Nephron progenitor cell (in vitro differentiated cells): Measurements from ENCODE around the gene KCNQ1.
A peak's percentile ranks its signal among the peaks of the same experiment; 100 is the strongest.

Experiments used
- DNase-seq: peaks from one replicate; pipeline ENCODE4 v3.0.0; 2021
- H3K27ac Mint-ChIP-seq: 2 replicates; pipeline ENCODE4 v1.8.0; 2021; ENCODE audit warnings: mild to moderate bottlenecking, moderate library complexity, mixed read lengths
- H3K27me3 Mint-ChIP-seq: 2 replicates; pipeline ENCODE4 v1.8.0; 2021; ENCODE audit warnings: mild to moderate bottlenecking, low read depth, mixed read lengths; ENCODE audit not compliant: poor library complexity
- H3K36me3 Mint-ChIP-seq: 2 replicates; pipeline ENCODE4 v1.8.0; 2021; ENCODE audit warnings: low read depth, mixed read lengths
- H3K4me1 Mint-ChIP-seq: 2 replicates; pipeline ENCODE4 v1.8.0; 2021; ENCODE audit warnings: mixed read lengths
- H3K4me3 Mint-ChIP-seq: 2 replicates; pipeline ENCODE4 v1.8.0; 2021; ENCODE audit warnings: mild to moderate bottlenecking, moderate library complexity, mixed read lengths
- H3K9me3 Mint-ChIP-seq: 2 replicates; pipeline ENCODE4 v1.8.0; 2021; ENCODE audit warnings: mild to moderate bottlenecking, moderate library complexity, mixed read lengths
- TF ChIP-seq, protein P1 (sequence below): fragments of 200-600 bp; sonication (generic); IDR thresholded peaks from 2 replicates; pipeline ENCODE4 v1.5.0; 2021; ENCODE audit warnings: antibody characterized with exemption

Gene KCNQ1

GRCh38 chr11:2537010-2537705, 92.3 kb downstream of the KCNQ1 start:
- no peak overlapping the region for H3K27ac Mint-ChIP-seq
- no peaks in the 10 kb centered on the region for H3K36me3 Mint-ChIP-seq
- no peak overlapping the region for H3K4me3 Mint-ChIP-seq
- no peaks in the 10 kb centered on the region for H3K27me3 Mint-ChIP-seq
- peaks cover 52% of the 10 kb centered on the region for H3K4me1 Mint-ChIP-seq
- no peak for DNase-seq
- H3K9me3 Mint-ChIP-seq = no peaks in the 10 kb centered on the region
- TF ChIP-seq, protein P1, sequence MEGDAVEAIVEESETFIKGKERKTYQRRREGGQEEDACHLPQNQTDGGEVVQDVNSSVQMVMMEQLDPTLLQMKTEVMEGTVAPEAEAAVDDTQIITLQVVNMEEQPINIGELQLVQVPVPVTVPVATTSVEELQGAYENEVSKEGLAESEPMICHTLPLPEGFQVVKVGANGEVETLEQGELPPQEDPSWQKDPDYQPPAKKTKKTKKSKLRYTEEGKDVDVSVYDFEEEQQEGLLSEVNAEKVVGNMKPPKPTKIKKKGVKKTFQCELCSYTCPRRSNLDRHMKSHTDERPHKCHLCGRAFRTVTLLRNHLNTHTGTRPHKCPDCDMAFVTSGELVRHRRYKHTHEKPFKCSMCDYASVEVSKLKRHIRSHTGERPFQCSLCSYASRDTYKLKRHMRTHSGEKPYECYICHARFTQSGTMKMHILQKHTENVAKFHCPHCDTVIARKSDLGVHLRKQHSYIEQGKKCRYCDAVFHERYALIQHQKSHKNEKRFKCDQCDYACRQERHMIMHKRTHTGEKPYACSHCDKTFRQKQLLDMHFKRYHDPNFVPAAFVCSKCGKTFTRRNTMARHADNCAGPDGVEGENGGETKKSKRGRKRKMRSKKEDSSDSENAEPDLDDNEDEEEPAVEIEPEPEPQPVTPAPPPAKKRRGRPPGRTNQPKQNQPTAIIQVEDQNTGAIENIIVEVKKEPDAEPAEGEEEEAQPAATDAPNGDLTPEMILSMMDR = no peak

- no peaks in the 10 kb centered on the region for H3K36me3 Mint-ChIP-seq
Observed at GRCh38 chr11:2537896-2538724, 93.3 kb downstream of the KCNQ1 start.

DNA sequence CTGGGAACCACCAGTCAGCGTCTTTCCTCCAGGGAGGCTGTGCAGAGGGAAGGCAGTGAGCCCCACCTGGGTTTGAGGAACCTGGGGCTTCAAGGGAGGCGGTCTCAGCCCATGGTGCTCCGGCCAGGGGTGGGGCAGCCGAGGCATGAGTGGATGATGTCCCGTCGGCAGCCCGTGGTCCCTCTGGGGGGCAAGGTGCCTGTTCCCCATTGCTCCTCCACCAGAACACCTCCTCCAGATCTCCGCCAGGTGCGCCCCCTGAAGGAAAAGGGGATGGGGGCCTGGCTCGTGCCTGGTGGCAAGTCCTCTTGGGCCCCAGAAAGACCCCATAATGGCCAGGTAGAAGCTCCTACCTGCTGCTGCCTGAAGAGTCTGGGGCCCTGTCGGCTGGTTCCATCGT, 94.1 kb downstream of the KCNQ1 start:
- no peak overlapping the region for H3K4me3 Mint-ChIP-seq
- H3K36me3 Mint-ChIP-seq = no peaks in the 10 kb centered on the region
- TF ChIP-seq, protein P1 = no peak
- peaks cover 3% of the 10 kb centered on the region for H3K27me3 Mint-ChIP-seq
- no peak overlapping the region for H3K27ac Mint-ChIP-seq
- H3K4me1 Mint-ChIP-seq = peaks cover 34% of the 10 kb centered on the region
- no peak for DNase-seq
- no peaks in the 10 kb centered on the region for H3K9me3 Mint-ChIP-seq

More at GRCh38 chr11:2537896-2538724, 93.3 kb downstream of the KCNQ1 start:
- TF ChIP-seq, protein P1 = no peak
- peaks cover 3% of the 10 kb centered on the region for H3K27me3 Mint-ChIP-seq
- no peak for DNase-seq
- peak overlapping the region; percentile 32 for H3K27ac Mint-ChIP-seq
- no peaks in the 10 kb centered on the region for H3K9me3 Mint-ChIP-seq
- peaks cover 43% of the 10 kb centered on the region for H3K4me1 Mint-ChIP-seq
- no peak overlapping the region for H3K4me3 Mint-ChIP-seq

- no peak for DNase-seq
- Mint-ChIP-seq H3K36me3 (no peaks in the 10 kb centered on the region), H3K27me3 (peaks cover 3% of the 10 kb centered on the region), H3K27ac (no peak overlapping the region), H3K4me1 (peaks cover 33% of the 10 kb centered on the region), H3K9me3 (no peaks in the 10 kb centered on the region), H3K4me3 (no peak overlapping the region)
- TF ChIP-seq, protein P1 = no peak
Observed at GRCh38 chr11:2539371-2540222, 94.8 kb downstream of the KCNQ1 start.

GRCh38 chr11:2540223-2540991, 95.6 kb downstream of the KCNQ1 start:
- Mint-ChIP-seq H3K36me3 (no peaks in the 10 kb centered on the region), H3K27ac (no peak overlapping the region), H3K4me3 (no peak overlapping the region), H3K9me3 (no peaks in the 10 kb centered on the region), H3K4me1 (peaks cover 27% of the 10 kb centered on the region), H3K27me3 (peaks cover 8% of the 10 kb centered on the region)
- TF ChIP-seq, protein P1 = no peak
- no peak for DNase-seq
